Measurements from ENCODE around the gene DCC.

DNA sequence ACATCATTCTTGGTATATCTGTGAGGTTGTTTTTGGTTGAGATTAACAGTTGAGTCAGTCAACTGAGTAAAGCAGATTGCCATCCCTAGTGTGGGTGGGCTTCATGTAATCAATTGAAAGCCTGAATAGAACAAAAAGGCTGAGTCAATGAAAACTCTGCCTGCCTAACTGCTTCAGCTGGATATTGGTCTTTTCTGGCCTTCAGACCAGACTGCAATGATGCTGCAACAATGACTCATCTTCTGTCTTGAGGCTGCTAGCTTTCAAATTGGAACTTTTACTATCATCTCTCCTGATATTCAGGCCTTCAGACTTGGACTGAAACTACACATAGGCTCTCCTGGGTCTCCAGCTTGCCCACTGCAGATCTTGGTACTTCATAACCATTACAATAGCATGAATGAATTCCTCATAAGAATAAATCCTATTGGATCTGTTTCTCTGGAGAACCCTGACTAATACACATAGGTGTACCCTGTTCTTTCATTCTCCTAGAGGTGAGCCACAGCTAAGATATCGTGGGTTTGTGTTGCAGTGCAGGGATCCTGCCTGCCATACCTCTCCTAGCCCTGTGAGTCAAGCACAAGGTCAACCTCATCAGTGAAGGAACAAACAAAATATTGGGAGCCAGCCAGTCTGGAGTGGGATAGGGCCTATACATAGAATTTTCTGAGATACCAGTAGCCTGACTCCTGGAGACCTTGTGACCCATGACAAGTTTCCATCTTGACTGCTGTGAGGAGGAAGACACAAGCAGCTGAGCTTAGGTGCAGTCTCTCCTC, 473.8 kb downstream of the DCC start:
- TF ChIP-seq CTCF (optimal IDR thresholded peaks at IDR 0.05 in 1 of 3, IDR thresholded peaks at IDR 0.05 in 1 of 3, conservative IDR thresholded peaks at IDR 0.05 in 1 of 3; ENCODE audit: extremely low read depth in 1 of 3, insufficient read depth in 2 of 3, low read length in 3 of 3): no peak
- TF ChIP-seq EZH2 (IDR thresholded peaks at IDR 0.05; ENCODE audit: low read length): no peak

Data from keratinocyte (primary cell).